ENCODE data around the gene GDPD5.
"Not testable (repeated sequence)": the region's sequence is repeated elsewhere in the genome, so short reads cannot be mapped to it uniquely, and the experiment has no call there.

The GDPD5 gene

GRCh38 chr11:75428989-75429640, 96.6 kb downstream of the GDPD5 start:
- DNase-seq (ENCODE audit: low read depth in 2 of 2) = no peak

GRCh38 chr11:75428281-75428724, 97.4 kb downstream of the GDPD5 start:
- peak in 1 of 2 donors; percentile 61 for DNase-seq (ENCODE audit: low read depth in 2 of 2)

DNA sequence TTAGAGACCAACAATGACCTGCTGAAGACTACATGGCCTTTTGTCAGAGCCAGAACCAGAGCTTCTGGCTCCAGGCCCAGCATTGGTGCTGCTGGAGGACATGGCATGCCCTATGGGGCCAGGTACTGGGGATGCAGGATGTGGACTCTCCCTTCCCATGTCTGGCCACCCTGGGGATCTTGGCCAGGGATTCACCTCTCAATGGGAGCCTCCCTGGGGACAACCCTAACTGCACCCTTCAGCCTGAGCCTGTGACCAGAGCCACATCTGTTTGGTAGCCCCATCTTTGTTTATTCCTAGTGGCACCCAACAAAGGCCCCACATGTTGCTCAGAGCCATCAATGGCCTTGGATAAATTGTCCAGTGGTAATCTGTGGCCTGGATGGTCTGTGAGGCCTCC, 98.6 kb downstream of the GDPD5 start:
- no peak for DNase-seq (ENCODE audit: low read depth in 2 of 2)

DNA sequence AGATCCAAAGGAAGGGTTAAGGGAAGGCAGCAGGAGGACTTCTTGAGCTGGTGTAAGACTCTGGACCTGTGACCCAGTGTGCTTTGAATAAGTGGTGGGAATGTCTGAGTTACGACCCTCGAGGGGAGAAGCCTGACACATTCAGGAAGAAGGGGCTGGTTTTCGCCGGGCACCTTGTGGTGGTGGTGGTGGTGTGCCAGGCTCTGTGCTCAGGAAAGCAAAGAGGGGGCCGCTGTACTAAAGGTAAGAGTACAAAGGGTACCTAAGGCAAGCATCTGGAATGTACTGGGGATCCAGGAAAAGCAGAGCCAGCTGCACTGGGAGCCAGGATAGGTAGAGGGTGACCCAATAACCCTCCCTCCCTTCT, 99.0 kb downstream of the GDPD5 start:
- no peak for DNase-seq (ENCODE audit: low read depth in 2 of 2)

DNA sequence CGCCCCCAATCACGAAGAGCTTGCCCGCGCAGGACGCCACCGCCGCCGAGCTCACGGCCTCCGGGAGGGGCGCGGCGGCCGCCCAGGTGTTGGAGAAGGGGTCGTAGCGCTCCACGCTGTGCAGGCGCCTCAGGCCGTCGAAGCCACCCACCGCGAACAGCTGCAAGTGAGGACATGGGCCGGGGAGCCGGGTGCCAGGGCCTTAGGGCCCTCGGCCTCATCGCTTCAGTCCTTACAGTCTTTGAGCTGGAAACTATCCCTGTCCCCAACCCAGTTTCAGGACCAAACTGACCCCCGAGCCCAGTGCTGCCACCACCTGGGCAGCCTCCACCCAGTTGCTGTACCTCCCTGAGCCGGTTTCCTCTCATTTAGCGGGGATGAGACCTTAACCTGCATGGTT, 100.3 kb downstream of the GDPD5 start:
- no peak for DNase-seq (ENCODE audit: low read depth in 2 of 2)

DNA sequence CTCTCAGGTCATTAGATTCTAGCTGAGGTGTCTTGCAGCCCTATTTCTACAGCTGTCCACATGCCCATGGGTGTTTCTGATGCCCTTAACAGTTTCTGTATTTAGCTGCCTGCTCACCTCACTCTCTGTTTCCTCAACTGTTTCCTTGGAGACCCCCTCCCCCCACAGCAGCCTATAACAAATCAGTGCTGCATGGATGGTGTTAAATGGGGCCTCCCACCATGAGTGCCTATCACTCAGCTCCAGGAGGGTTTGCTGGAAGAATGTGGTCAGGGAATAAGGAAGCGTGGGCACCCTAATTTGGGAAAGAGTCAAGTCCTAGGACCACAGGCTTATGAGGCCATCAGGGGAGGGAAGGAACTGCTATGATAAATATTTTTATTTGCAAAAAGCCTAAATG, 101.3 kb downstream of the GDPD5 start:
- no peak for DNase-seq (ENCODE audit: low read depth in 2 of 2)

- no peak for DNase-seq (ENCODE audit: low read depth in 2 of 2)
These were observed 102.0 kb downstream of the GDPD5 start for GRCh38 chr11:75423721-75424120.

- DNase-seq (ENCODE audit: low read depth in 2 of 2) = no peak
These were observed 103.2 kb downstream of the GDPD5 start for GRCh38 chr11:75422248-75423231.

GRCh38 chr11:75421902-75422247, 103.9 kb downstream of the GDPD5 start:
- no peak for DNase-seq (ENCODE audit: low read depth in 2 of 2)

DNA sequence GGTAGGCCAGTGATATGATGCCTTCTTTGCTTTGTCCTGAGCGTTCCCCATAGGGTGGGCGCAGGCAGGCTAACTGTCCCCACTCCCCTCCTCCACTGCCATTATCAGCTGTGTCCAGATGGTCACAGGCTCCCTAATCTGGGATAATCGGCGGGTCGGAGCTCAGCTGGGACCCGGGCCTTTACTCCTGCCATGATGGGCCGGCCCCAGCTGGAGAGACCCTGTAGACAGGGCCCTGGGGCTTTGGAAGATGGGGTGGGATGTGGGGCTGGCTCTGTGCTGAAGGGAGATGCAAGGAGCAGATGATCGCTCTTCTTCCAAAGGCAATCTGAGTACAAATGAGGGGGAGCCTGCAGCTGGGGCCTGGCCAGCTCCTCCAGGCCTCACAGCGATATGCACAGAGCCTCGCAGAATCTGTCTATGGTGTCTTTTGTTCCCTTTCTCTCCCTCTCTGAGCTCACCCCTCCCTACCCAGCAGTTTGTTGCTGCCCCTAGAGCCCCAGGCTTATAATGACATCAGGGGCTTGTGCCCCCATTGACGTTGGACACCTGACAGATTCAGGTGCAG, 104.6 kb downstream of the GDPD5 start:
- no peak for DNase-seq (ENCODE audit: low read depth in 2 of 2)

DNA sequence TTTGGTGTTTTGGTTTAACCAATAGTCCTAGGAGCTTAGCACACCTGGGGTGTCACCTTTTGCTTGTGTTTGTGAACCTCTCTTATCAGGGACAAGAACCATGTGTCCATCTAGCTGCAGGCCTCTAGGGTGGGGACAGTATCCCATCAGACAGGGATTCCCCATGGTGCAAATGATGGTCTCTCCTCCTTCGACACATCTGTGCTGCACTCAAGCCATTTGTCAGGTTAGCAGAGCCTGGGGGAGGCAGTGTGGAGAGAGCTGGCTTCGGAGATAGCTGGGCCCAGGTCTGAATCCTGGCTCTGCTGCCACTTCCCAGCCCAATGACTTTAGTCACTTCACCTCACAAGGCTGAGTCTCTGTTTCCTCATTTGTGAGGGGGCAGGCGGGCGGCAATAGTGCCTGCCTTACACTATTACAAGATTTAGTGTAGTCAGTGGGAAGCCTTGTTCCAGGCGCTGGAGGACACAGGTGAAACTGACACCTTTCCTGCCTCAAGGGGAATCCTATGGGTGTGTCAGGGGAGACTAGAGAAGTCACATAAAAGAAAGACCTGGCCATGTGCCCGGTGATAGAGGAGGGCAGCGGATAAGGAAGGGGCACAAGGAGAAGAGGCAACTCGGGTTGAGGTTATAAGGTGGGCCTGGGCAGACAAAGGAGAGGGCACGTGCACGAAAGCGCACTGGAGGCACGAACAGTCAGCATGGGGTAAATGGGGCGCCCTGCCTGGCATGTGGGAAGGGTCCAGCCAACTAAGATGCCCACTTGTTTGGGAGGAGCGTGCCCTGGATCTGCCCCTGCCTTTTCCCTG, 105.3 kb downstream of the GDPD5 start:
- DNase-seq (ENCODE audit: low read depth in 2 of 2) = no peak

DNA sequence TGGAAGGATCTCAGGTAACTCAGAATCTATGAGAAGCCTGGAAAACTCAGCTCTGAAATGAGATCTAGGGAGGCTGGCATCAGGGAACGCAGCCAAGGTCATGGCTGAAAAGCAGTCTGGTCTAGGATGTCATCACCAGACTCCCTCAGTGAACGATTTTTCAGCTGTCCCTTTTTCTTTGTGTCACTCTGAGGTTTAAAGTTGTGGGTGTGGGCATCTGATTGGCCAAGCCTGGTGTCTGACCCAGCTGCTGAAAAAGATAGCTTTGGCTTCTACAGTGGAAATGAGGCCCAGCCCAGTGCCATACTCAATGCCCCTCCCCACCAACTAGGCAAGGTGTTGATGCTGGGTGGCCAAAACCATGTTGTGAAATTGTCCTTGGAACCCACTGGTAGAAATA, 111.9 kb downstream of the GDPD5 start:
- no peak for DNase-seq (ENCODE audit: low read depth in 2 of 2)

DNA sequence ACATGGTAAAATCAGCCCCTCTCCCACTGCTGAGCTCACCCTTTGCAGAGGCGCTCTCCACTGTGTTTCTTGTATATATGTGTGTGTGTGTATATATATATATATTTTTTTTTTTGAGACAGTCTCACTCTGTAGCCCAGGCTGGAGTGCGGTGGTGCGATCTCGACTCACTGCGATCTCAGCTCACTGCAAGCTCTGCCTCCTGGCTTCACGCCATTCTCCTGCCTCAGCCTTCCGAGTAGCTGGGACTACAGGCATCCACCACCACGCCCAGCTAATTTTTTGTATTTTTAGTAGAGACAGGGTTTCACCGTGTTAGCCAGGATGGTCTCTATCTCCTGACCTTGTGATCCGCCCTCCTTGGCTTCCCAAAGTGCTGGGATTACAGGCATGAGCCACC, 112.6 kb downstream of the GDPD5 start:
- DNase-seq (ENCODE audit: low read depth in 2 of 2) = not testable (repeated sequence)

DNA sequence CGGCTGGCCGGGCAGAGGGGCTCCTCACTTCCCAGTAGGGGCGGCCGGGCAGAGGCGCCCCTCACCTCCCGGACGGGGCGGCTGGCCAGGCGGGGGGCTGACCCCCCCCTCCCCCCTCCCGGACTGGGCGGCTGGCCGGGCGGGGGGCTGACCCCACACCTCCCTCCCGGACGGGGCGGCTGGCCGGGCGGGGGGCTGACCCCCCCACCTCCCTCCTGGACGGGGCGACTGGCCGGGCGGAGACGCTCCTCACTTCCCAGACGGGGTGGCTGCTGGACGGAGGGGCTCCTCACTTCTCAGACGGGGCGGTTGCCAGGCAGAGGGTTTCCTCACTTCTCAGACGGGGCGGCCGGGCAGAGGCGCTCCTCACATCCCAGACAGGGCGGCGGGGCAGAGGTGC, 115.8 kb downstream of the GDPD5 start:
- not testable (repeated sequence) for DNase-seq (ENCODE audit: low read depth in 2 of 2)

GRCh38 chr11:75408957-75409219, 116.9 kb downstream of the GDPD5 start:
- no peak for DNase-seq (ENCODE audit: low read depth in 2 of 2)

DNA sequence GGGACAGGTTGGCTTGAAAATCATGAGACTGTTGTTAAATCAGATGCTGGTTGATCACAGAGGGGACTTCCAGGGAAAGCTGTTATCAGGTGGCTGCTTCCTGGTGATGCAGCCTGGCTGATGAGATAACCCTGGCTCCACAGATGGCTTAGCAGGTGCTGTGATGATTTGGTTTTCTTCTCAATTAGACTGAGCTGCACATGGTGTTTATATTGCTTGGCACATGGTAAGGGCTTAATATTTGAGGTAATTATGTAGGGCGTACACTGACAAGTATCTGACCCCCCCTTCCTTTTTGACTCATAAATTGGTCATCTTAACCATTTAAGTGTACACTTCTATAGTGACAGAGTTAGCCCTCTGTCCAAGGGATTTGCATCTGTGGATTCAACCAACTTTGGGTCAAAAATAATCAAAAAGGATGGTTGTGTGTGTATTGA, 119.4 kb downstream of the GDPD5 start:
- DNase-seq (ENCODE audit: low read depth in 2 of 2) = no peak

- no peak for DNase-seq (ENCODE audit: low read depth in 2 of 2)
These were observed 121.6 kb downstream of the GDPD5 start for GRCh38 chr11:75403983-75404658.

DNA sequence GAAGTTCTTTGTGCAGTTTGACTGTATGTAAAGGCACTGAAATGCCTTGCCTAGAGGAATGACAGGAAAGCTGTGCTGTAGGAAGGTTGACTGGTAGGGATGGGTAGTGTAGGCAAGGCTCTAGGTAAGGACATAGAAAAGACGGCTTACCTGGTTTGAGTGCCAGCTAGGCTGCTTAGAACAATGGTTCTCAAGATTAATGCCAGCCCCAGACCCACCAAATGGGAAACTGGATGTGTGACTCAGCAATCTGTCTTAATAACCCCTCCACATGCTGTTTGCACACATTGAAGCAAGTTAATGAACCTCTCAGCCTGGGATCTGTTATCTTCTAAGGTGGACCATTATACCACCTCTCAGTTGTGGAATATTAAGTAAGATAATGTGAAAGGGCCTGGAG, 122.7 kb downstream of the GDPD5 start:
- DNase-seq (ENCODE audit: low read depth in 2 of 2) = no peak

DNA sequence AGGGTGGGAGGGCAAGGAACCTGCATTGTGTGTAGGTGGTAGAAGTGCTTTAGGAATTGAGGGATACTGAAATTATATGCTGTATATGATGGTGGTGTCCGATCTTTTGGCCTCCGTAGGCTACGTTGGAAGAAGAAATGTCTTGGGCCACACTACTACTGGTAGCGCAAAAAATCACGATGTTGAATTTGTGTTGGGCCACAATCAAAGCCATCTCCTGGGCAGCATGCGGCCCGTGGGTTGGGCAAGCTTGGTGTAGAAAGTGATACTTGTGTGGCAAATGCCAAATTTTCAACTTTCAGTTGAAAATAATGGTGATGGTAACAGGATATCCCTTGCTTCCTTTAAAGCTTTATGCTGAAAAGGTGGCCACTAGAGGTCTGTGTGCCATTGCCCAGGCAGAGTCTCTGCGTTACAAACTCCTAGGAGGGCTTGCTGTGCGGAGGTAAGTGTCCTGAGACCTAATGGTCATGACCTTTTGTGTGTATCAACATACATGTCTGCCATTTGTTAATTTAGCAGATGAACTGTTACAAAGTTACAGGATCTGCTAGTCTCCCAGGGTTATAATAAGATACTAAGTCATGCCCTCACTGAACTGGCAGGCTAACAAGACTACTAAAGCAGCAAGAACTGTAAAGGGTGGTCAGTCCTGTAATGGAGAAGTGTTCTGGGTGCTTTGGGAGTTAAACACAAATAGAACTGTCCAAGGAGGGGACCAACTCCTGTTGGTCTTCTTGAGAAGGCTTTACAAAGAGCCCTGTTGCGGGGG, 123.6 kb downstream of the GDPD5 start:
- no peak for DNase-seq (ENCODE audit: low read depth in 2 of 2)

DNA sequence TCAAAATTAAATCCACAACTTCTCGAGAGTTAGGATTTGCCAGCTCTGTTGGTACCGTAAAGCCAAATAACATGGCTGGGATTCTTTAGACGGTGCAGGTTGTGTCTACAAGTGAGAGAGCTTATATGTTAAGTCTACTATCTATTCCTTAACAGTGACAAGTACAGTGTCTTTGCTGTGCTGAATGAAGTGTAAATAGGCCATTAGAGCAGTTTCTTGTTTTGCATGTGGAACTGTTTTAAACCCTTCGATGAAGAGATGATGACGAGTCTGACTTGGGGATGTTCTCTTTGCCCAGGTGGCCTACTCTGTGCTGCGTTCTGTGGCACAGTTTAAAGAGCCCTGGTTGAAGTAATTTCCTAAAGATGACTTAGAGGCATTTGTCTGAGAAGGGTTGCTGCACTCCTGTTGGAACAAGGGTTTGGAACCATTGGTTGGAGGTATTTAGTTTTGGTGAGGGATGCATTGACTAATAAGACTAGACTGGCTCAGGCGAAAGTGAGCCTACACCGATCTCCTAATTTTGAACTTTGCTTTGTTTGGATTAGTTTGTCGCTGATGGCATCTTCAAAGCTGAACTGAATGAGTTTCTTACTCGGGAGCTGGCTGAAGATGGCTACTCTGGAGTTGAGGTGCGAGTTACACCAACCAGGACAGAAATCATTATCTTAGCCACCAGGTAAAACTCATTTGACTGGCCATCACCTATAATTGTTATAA, 125.4 kb downstream of the GDPD5 start:
- DNase-seq (ENCODE audit: low read depth in 2 of 2) = no peak
